ENCODE measurements around the gene C1orf21. TPM values are rescaled to one million over a fixed set of nuclear protein-coding genes. Genes with fewer than 3 reads are reported as not detected.

The C1orf21 gene
- total and polyA plus RNA-seq, 7 experiments from 2014 or later = 0.46 to 8.5 (median 1.7) TPM; not detected in 2

- H3K27me3 ChIP-seq (ENCODE audit: control insufficient read depth in 2 of 2, insufficient read depth in 2 of 2, low read length in 2 of 2) = no peaks in the 10 kb centered on the region
- Mint-ChIP-seq H3K4me1 (peaks cover 0 to 2% (median 0%) of the 10 kb centered on the region in 7 donors), H3K4me3 (no peak overlapping the region), H3K27ac (no peak overlapping the region), H3K27me3 (peaks cover 10 to 27% (median 21%) of the 10 kb centered on the region in 5 donors), H3K36me3 (peaks cover 0 to 9% (median 0%) of the 10 kb centered on the region in 5 donors), H3K9me3 (peaks cover 0 to 25% (median 6%) of the 10 kb centered on the region in 11 donors)
- no peak for DNase-seq
- no peaks in the 10 kb centered on the region for H3K9me3 ChIP-seq (ENCODE audit: control insufficient read depth in 2 of 3, low read length in 3 of 3)
- no peak for ATAC-seq
- H3K4me1 ChIP-seq (ENCODE audit: control insufficient read depth in 2 of 2, insufficient read depth in 2 of 2, low read length in 2 of 2) = no peaks in the 10 kb centered on the region
- CTCF ChIA-PET = no interaction called here
- intact Hi-C loops (cut with micrococcal nuclease) = no loop called here
- H3K4me3 ChIP-seq (ENCODE audit: low read length) = no peak overlapping the region
- POLR2A ChIA-PET = no interaction called here
- H3K36me3 ChIP-seq (ENCODE audit: control insufficient read depth in 2 of 3, insufficient read depth in 3 of 3, low read length in 3 of 3) = no peaks in the 10 kb centered on the region
- no peak overlapping the region for H3K27ac ChIP-seq (ENCODE audit: low read depth, low read length)
Observed at GRCh38 chr1:184648856-184649201, 262.0 kb downstream of the C1orf21 start.

GRCh38 chr1:184649451-184649888 lies 262.6 kb downstream of the C1orf21 start:
- intact Hi-C loops (cut with micrococcal nuclease) = no loop called here
- no peak for ATAC-seq

GRCh38 chr1:184650177-184650866 lies 263.5 kb downstream of the C1orf21 start:
- peaks cover 14 to 24% (median 21%) of the 10 kb centered on the region in 5 donors for H3K27me3 Mint-ChIP-seq
- ChIA-PET POLR2A (no interaction called here), CTCF (no interaction called here)
- no peak overlapping the region for H3K4me3 ChIP-seq (ENCODE audit: low read length)
- H3K27ac ChIP-seq (ENCODE audit: low read depth, low read length) = no peak overlapping the region
- no peaks in the 10 kb centered on the region for H3K36me3 ChIP-seq (ENCODE audit: control insufficient read depth in 2 of 3, insufficient read depth in 3 of 3, low read length in 3 of 3)
- ATAC-seq = no peak
- peaks cover 0 to 9% (median 0%) of the 10 kb centered on the region in 5 donors for H3K36me3 Mint-ChIP-seq
- no peak for DNase-seq
- H3K9me3 ChIP-seq (ENCODE audit: control insufficient read depth in 2 of 3, low read length in 3 of 3) = no peaks in the 10 kb centered on the region
- peaks cover 0 to 25% (median 6%) of the 10 kb centered on the region in 11 donors for H3K9me3 Mint-ChIP-seq
- H3K4me1 Mint-ChIP-seq = peaks cover 0 to 2% (median 0%) of the 10 kb centered on the region in 7 donors
- no peak overlapping the region for H3K4me3 Mint-ChIP-seq
- no peaks in the 10 kb centered on the region for H3K27me3 ChIP-seq (ENCODE audit: control insufficient read depth in 2 of 2, insufficient read depth in 2 of 2, low read length in 2 of 2)
- intact Hi-C loops (cut with micrococcal nuclease) = no loop called here
- H3K27ac Mint-ChIP-seq = no peak overlapping the region
- H3K4me1 ChIP-seq (ENCODE audit: control insufficient read depth in 2 of 2, insufficient read depth in 2 of 2, low read length in 2 of 2) = no peaks in the 10 kb centered on the region

More at GRCh38 chr1:184649451-184649888, 262.6 kb downstream of the C1orf21 start:
- H3K36me3 Mint-ChIP-seq = peaks cover 0 to 9% (median 0%) of the 10 kb centered on the region in 5 donors
- peaks cover 14 to 24% (median 21%) of the 10 kb centered on the region in 5 donors for H3K27me3 Mint-ChIP-seq
- peaks cover 0 to 25% (median 6%) of the 10 kb centered on the region in 11 donors for H3K9me3 Mint-ChIP-seq
- no peak overlapping the region for H3K4me3 ChIP-seq (ENCODE audit: low read length)
- H3K4me3 Mint-ChIP-seq = no peak overlapping the region
- H3K9me3 ChIP-seq (ENCODE audit: control insufficient read depth in 2 of 3, low read length in 3 of 3) = no peaks in the 10 kb centered on the region
- DNase-seq = no peak
- no peaks in the 10 kb centered on the region for H3K4me1 ChIP-seq (ENCODE audit: control insufficient read depth in 2 of 2, insufficient read depth in 2 of 2, low read length in 2 of 2)
- ChIA-PET CTCF (no interaction called here), POLR2A (no interaction called here)
- H3K4me1 Mint-ChIP-seq = peaks cover 0 to 2% (median 0%) of the 10 kb centered on the region in 7 donors
- no peak overlapping the region for H3K27ac ChIP-seq (ENCODE audit: low read depth, low read length)
- no peak overlapping the region for H3K27ac Mint-ChIP-seq
- H3K36me3 ChIP-seq (ENCODE audit: control insufficient read depth in 2 of 3, insufficient read depth in 3 of 3, low read length in 3 of 3) = no peaks in the 10 kb centered on the region
- H3K27me3 ChIP-seq (ENCODE audit: control insufficient read depth in 2 of 2, insufficient read depth in 2 of 2, low read length in 2 of 2) = no peaks in the 10 kb centered on the region

GRCh38 chr1:184655185-184655584 lies 268.4 kb downstream of the C1orf21 start:
- Histone ChIP-seq H3K27me3 (ENCODE audit: control insufficient read depth in 2 of 2, insufficient read depth in 2 of 2, low read length in 2 of 2) (no peaks in the 10 kb centered on the region), H3K36me3 (ENCODE audit: control insufficient read depth in 2 of 3, insufficient read depth in 3 of 3, low read length in 3 of 3) (no peaks in the 10 kb centered on the region), H3K27ac (ENCODE audit: low read depth, low read length) (no peak overlapping the region), H3K4me3 (ENCODE audit: low read length) (no peak overlapping the region), H3K4me1 (ENCODE audit: control insufficient read depth in 2 of 2, insufficient read depth in 2 of 2, low read length in 2 of 2) (no peaks in the 10 kb centered on the region), H3K9me3 (ENCODE audit: control insufficient read depth in 2 of 3, low read length in 3 of 3) (no peaks in the 10 kb centered on the region)
- Mint-ChIP-seq H3K4me1 (peaks cover 0 to 4% (median 0%) of the 10 kb centered on the region in 7 donors), H3K9me3 (peaks cover 0 to 12% (median 6%) of the 10 kb centered on the region in 11 donors), H3K27me3 (peaks cover 6 to 21% (median 13%) of the 10 kb centered on the region in 5 donors), H3K27ac (no peak overlapping the region), H3K36me3 (peaks cover 0 to 4% (median 0%) of the 10 kb centered on the region in 5 donors), H3K4me3 (no peak overlapping the region)
- CTCF ChIA-PET = no interaction called here
- no peak for DNase-seq
- no peak for ATAC-seq
- intact Hi-C loops (cut with micrococcal nuclease) = no loop called here
- POLR2A ChIA-PET = no interaction called here

- Histone ChIP-seq H3K27me3 (ENCODE audit: control insufficient read depth in 2 of 2, insufficient read depth in 2 of 2, low read length in 2 of 2) (no peaks in the 10 kb centered on the region), H3K4me3 (ENCODE audit: low read length) (no peak overlapping the region), H3K36me3 (ENCODE audit: control insufficient read depth in 2 of 3, insufficient read depth in 3 of 3, low read length in 3 of 3) (no peaks in the 10 kb centered on the region), H3K9me3 (ENCODE audit: control insufficient read depth in 2 of 3, low read length in 3 of 3) (no peaks in the 10 kb centered on the region), H3K27ac (ENCODE audit: low read depth, low read length) (no peak overlapping the region), H3K4me1 (ENCODE audit: control insufficient read depth in 2 of 2, insufficient read depth in 2 of 2, low read length in 2 of 2) (no peaks in the 10 kb centered on the region)
- intact Hi-C loops (cut with micrococcal nuclease) = no loop called here
- CTCF ChIA-PET = interaction anchor here (0.7 kb wide), 1 partner anchor 58 kb away, joined by 3 read pairs; no protein-coding TSS in a partner anchor
- H3K36me3 Mint-ChIP-seq = peaks cover 0 to 4% (median 0%) of the 10 kb centered on the region in 5 donors
- H3K4me3 Mint-ChIP-seq = no peak overlapping the region
- ATAC-seq (no peak), DNase-seq (no peak)
- POLR2A ChIA-PET = no interaction called here
- no peak overlapping the region for H3K27ac Mint-ChIP-seq
- H3K9me3 Mint-ChIP-seq = peaks cover 0 to 7% (median 0%) of the 10 kb centered on the region in 11 donors
- peaks cover 0 to 2% (median 0%) of the 10 kb centered on the region in 7 donors for H3K4me1 Mint-ChIP-seq
- H3K27me3 Mint-ChIP-seq = peaks cover 6 to 22% (median 13%) of the 10 kb centered on the region in 5 donors
Observed at GRCh38 chr1:184656221-184656620, 269.4 kb downstream of the C1orf21 start.

GRCh38 chr1:184658055-184658454 lies 271.2 kb downstream of the C1orf21 start:
- H3K4me3 Mint-ChIP-seq = no peak overlapping the region
- peaks cover 0 to 6% (median 0%) of the 10 kb centered on the region in 7 donors for H3K4me1 Mint-ChIP-seq

More at GRCh38 chr1:184658055-184658454, 271.2 kb downstream of the C1orf21 start:
- CTCF ChIA-PET = no interaction called here
- no peak overlapping the region for H3K27ac Mint-ChIP-seq
- intact Hi-C loops (cut with micrococcal nuclease) = no loop called here
- Histone ChIP-seq H3K9me3 (ENCODE audit: control insufficient read depth in 2 of 3, low read length in 3 of 3) (no peaks in the 10 kb centered on the region), H3K4me3 (ENCODE audit: low read length) (no peak overlapping the region), H3K4me1 (ENCODE audit: control insufficient read depth in 2 of 2, insufficient read depth in 2 of 2, low read length in 2 of 2) (no peaks in the 10 kb centered on the region), H3K27ac (ENCODE audit: low read depth, low read length) (no peak overlapping the region), H3K27me3 (ENCODE audit: control insufficient read depth in 2 of 2, insufficient read depth in 2 of 2, low read length in 2 of 2) (no peaks in the 10 kb centered on the region), H3K36me3 (ENCODE audit: control insufficient read depth in 2 of 3, insufficient read depth in 3 of 3, low read length in 3 of 3) (no peaks in the 10 kb centered on the region)
- H3K27me3 Mint-ChIP-seq = peaks cover 0 to 19% (median 2%) of the 10 kb centered on the region in 5 donors
- no peaks in the 10 kb centered on the region for H3K9me3 Mint-ChIP-seq
- H3K36me3 Mint-ChIP-seq = no peaks in the 10 kb centered on the region
- POLR2A ChIA-PET = no interaction called here
- ATAC-seq = no peak
- DNase-seq = no peak
